ENCODE data around the gene STEAP1B.
"Not testable (repeated sequence)": the region's sequence is repeated elsewhere in the genome, so short reads cannot be mapped to it uniquely, and the experiment has no call there.

- not testable (repeated sequence) for TF ChIP-seq EZH2 (IDR thresholded peaks at IDR 0.05); POLR2AphosphoS5 (IDR thresholded peaks at IDR 0.05; ENCODE audit: borderline replicate concordance, low read depth, low read length); FOXP2 (optimal IDR thresholded peaks at IDR 0.05; ENCODE audit: control extremely low read depth, extremely low read length, insufficient read depth)
These were observed 6.6 kb downstream of the STEAP1B start for GRCh38 chr7:22493160-22493925.
